Epidermal melanocyte (primary cell): ENCODE results near the gene EDC3.
A peak's percentile ranks its signal among the peaks of the same experiment; 100 is the strongest.
"Not testable (repeated sequence)": the region's sequence is repeated elsewhere in the genome, so short reads cannot be mapped to it uniquely, and the experiment has no call there.

Experiments used
- DNase-seq: peaks from one replicate; pipeline ENCODE4 v3.0.0; 2011; ENCODE audit warnings: low spot score; ENCODE audit not compliant: insufficient read length

The EDC3 gene

GRCh38 chr15:74612677-74613076 is 83.1 kb downstream of the EDC3 start:
- no peak for DNase-seq

GRCh38 chr15:74611834-74612233 is 84.0 kb downstream of the EDC3 start:
- DNase-seq = no peak

GRCh38 chr15:74611341-74611740 is 84.5 kb downstream of the EDC3 start:
- no peak for DNase-seq

- no peak for DNase-seq
Measured at GRCh38 chr15:74610302-74610951, 85.4 kb downstream of the EDC3 start.

GRCh38 chr15:74609938-74610301 is 85.9 kb downstream of the EDC3 start:
- no peak for DNase-seq

GRCh38 chr15:74608786-74609185 is 87.0 kb downstream of the EDC3 start:
- DNase-seq = no peak

GRCh38 chr15:74605795-74606150 is 90.1 kb downstream of the EDC3 start:
- no peak for DNase-seq

- DNase-seq = no peak
Measured at GRCh38 chr15:74604983-74605794, 90.6 kb downstream of the EDC3 start.

GRCh38 chr15:74603789-74604705 is 91.8 kb downstream of the EDC3 start:
- DNase-seq = no peak

GRCh38 chr15:74603026-74603788 is 92.6 kb downstream of the EDC3 start:
- no peak for DNase-seq

GRCh38 chr15:74599156-74599555 is 96.7 kb downstream of the EDC3 start:
- no peak for DNase-seq

- DNase-seq = peak; percentile 99
Measured at GRCh38 chr15:74598126-74598842, 97.5 kb downstream of the EDC3 start.

- DNase-seq = not testable (repeated sequence)
Measured at GRCh38 chr15:74597146-74597705, 98.6 kb downstream of the EDC3 start.

- DNase-seq = not testable (repeated sequence)
Measured at GRCh38 chr15:74596736-74597135, 99.1 kb downstream of the EDC3 start.

- no peak for DNase-seq
Measured at GRCh38 chr15:74595271-74595670, 100.6 kb downstream of the EDC3 start.

GRCh38 chr15:74594455-74594854 is 101.4 kb downstream of the EDC3 start:
- no peak for DNase-seq

- no peak for DNase-seq
Measured at GRCh38 chr15:74593122-74593521, 102.7 kb downstream of the EDC3 start.

GRCh38 chr15:74592222-74592621 is 103.6 kb downstream of the EDC3 start:
- DNase-seq = no peak

- no peak for DNase-seq
Measured at GRCh38 chr15:74589826-74590225, 106.0 kb downstream of the EDC3 start.

- DNase-seq = no peak
Measured at GRCh38 chr15:74585857-74586256, 110.0 kb downstream of the EDC3 start.
